HT1080 (cell line): Measurements from ENCODE around the gene VPS16. TPM values are rescaled to one million over a fixed set of nuclear protein-coding genes. Genes with fewer than 3 reads are reported as not detected.
"Not testable (repeated sequence)": the region's sequence is repeated elsewhere in the genome, so short reads cannot be mapped to it uniquely, and the experiment has no call there.

ENCODE experiments used
- DNase-seq: peaks from one replicate; pipeline ENCODE4 v3.0.0-alpha.2; 2015; ENCODE audit warnings: low read depth
- total RNA-seq: library from RNA; depleted of rRNA; stranded (reverse); fragments of >200 nt; shearing (Covaris generic); gene quantifications from 2 replicates; pipeline ENCODE4 v1.2.3, GENCODE V29; 2014

Gene VPS16
- total RNA-seq, 1 experiment from 2014 or later = 32.6 TPM

DNA sequence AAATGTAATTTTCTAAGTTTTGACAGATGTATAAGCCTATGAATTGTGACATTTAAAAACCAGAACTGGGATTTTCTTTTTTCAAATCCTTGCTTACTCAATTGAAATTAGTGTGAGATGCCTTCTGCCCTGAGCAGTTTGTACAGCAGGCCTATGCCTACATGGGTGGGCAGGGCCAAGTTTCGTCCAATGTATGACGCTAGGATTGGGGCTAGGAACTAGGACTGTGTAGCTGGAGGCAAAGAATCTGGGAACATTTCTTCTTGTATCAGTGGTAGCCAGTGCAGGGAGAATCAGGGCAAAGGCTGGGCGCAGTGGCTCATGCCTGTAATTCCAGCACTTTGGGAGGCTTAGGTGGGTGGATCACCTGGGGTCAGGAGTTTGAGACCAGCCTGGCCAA, 28.8 kb downstream of the VPS16 start:
- DNase-seq = no peak

DNA sequence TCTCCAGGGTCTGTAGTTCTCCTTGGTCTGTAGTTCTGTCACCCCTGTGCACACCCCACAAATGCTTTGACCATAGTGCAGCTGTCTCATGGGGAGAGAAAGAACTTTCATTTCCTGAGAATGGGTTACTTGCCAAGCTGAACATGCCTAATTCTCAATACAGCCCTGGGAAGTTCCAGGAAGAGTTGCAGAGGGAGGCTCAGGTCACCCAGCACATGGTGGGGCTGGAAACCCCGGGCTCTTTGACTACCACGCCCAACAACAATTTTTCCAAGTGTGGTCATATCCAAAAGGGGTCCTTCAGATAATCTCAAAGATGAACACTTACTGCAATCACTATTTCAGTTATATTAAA, 30.5 kb downstream of the VPS16 start:
- peak; percentile 18 for DNase-seq

DNA sequence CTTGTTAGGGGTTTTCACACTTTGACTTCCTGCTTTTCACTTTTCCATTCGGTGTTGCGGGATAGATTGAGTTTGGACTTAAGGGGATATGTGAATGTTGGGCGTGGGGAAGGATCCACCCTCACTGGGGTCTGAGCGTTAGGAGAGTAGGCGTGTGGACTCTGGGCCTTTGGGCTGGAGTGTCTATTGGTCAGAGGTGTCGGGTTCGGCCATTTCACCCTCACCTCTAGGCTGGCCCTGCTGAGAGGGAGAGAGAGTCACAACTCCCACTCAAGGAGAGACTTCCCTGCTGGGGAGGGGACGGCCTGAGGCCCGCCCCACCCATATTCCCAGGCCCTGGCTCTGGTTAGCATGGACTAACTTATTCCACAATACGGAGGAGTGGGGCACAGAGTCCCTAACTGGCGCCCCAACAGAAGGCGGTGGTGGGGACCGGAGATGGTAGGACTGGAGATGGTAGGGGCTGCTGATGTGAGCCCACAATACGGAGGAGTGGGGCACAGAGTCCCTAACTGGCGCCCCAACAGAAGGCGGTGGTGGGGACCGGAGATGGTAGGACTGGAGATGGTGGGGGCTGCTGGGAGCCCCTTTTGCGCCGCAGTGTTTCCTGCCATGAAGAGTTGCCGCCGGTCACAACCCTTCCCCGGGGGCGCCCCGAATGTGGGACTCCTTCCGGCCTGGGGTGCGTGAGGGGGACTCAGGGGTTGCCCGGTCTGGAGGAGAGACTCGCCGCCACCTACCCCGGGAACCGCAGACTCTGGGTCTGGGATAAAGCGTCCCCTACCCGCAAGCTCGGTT, 31.3 kb downstream of the VPS16 start:
- DNase-seq = no peak

GRCh38 chr20:2872459-2873009, 32.0 kb downstream of the VPS16 start:
- DNase-seq = no peak

GRCh38 chr20:2873010-2873746, 32.6 kb downstream of the VPS16 start, which contains the start of gene PTPRA:
Gene PTPRA, plus strand, starts transcription at chr20:2873481. Its CDS starts 90,797 bp downstream, at chr20:2964278.
- DNase-seq = peak; percentile 89

- peak; percentile 26 for DNase-seq
Measured at GRCh38 chr20:2873747-2874041, 33.1 kb downstream of the VPS16 start.

DNA sequence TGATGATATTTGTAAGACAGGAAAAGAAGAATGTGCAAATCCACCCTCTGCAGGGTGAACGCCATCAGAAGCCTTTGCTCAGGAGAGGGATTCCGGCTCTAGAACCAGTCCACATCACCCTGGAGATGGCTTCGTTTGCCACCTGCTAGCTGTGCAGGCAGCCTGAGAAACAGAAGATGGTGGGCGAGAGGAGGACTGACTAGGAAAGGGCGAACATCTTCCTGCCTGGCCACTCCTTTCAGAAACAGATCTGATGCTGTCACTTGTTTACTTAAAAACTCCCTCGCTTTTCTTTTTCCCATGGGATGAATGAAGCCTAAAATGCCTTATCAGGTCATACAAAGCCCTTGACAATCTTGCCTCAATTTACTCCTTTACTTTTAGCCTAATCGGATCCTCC, 33.9 kb downstream of the VPS16 start:
- DNase-seq = no peak

DNA sequence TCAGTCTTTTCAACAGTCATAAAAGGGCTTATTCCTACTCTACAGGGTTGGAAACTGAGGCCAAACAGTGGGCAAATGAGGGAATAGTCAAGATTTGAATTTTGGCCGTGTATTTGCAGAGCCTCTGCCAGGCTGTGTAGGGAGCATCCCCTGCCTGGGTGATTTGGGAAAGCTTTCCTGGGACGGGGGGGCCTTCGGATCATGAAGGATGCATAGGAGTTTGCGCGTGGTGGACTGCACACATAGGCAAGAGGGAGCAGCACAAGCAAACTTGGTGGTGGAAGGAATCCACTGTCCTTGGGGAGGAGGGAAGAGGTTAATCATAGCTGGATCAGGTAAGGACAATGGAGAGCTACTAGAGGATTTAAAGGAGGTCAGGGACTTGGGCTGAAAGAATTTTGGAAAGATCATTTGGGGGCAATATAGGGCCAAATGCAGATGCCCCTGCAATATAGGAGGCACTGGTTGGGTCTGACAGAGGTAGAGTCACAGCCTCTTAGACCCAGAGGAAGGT, 35.2 kb downstream of the VPS16 start:
- DNase-seq = no peak

GRCh38 chr20:2878515-2878914, 38.0 kb downstream of the VPS16 start:
- DNase-seq = no peak

DNA sequence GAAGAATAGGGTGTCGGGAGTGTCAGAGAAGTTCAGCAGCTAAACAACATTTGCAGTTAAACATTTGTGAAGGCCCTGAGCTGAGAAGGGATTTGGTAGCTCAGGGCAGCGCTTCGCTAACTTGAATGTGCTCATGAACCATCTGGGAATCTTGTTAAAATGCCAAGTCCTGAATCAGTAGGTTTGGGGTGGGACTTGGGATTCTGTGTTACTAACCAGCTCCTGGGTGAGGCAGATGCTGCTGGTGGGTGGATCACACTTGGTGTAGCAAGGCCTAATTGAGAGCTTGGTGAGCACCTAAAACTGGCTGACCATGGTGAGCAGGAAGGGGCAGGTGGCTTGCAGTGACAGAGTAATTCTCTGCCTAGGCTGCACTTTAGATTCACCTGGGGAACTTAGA, 38.6 kb downstream of the VPS16 start:
- no peak for DNase-seq

- no peak for DNase-seq
Measured at GRCh38 chr20:2880650-2881049, 40.1 kb downstream of the VPS16 start.

- no peak for DNase-seq
Measured at GRCh38 chr20:2883726-2884637, 43.4 kb downstream of the VPS16 start.

GRCh38 chr20:2887715-2888114, 47.2 kb downstream of the VPS16 start:
- no peak for DNase-seq

GRCh38 chr20:2888224-2888955, 47.8 kb downstream of the VPS16 start:
- no peak for DNase-seq

- DNase-seq = no peak
Measured at GRCh38 chr20:2889209-2889608, 48.7 kb downstream of the VPS16 start.

DNA sequence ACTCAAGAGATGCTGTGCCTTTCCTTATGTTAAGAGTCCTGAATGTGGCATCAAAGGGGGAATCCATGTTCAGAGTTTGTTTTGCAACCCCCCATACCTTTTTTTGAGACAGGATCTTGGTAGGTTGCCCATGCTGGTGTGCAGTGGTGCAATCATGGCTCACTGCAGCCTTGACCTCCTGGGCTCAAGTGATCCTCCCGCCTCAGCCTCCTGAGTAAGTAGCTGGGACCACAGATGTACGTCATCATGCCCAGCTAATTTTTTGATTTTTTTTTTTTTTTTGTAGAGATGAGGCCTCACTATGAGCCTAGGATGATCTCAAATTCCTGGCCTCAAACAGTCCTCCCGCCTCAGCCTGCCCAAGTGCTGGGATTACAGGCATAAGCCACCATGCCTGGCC, 49.3 kb downstream of the VPS16 start:
- no peak for DNase-seq

- DNase-seq = peak; percentile 66
Measured at GRCh38 chr20:2890742-2891141, 50.2 kb downstream of the VPS16 start.

GRCh38 chr20:2891343-2891742, 50.8 kb downstream of the VPS16 start:
- DNase-seq = no peak

GRCh38 chr20:2892376-2892775, 51.8 kb downstream of the VPS16 start:
- no peak for DNase-seq

DNA sequence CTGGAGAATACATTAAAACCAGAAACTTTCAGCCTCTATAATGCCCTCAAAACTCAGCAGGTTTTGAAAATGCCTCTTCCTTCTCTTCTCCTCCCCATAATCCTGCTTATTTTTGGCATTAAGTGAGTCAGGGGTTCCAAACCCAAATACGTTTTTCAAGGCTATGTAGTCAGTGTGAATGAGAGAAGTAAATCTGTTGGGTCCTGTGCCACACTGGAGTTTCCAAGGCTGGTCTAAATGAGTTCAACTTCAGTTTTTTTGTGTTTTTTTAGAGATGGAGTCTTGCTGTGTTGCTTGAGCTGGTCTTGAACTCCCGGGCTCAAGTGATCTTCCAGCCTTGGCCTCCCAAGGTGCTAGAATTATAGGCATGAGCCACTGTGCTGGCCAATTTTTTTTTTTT, 53.7 kb downstream of the VPS16 start:
- no peak for DNase-seq

- not testable (repeated sequence) for DNase-seq
Measured at GRCh38 chr20:2895154-2895553, 54.6 kb downstream of the VPS16 start.
